NT2/D1 (cell line): ENCODE results near the gene OBSCN.

ENCODE experiments used
- SUZ12 ChIP-seq: IDR thresholded peaks from 2 replicates; pipeline ENCODE4 v1.6.1; 2011; ENCODE audit not compliant: insufficient read length, insufficient read depth; ENCODE audit errors: extremely low read depth
- YY1 ChIP-seq: IDR thresholded peaks from 2 replicates; pipeline ENCODE4 v1.6.1; 2011; ENCODE audit not compliant: insufficient read length, insufficient read depth
- ZNF274 ChIP-seq: IDR thresholded peaks from 2 replicates; pipeline ENCODE4 v1.6.1; 2011; ENCODE audit warnings: mild to moderate bottlenecking, low read depth, low read length

DNA sequence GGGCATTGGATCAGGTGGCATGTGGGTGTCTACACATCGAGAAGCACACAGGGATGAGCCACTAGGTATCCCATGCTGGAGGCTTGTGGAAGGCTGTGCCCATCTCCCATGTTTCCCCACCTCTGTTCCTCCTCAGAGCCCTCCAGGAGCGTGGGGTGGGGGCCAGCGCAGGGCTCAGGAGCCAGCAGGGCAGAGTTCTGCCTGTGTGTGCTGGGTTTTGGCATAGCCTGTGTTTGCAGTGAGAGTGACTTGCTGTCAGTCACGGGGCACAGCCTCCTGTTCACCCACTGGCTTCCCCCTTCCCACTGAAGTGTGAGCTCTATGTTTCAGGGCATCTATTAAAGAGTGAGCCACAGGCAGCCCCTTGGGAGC, 31.8 kb upstream of the OBSCN start:
- no peak for TF ChIP-seq ZNF274
- TF ChIP-seq SUZ12 = no peak
- TF ChIP-seq YY1 = no peak
